Astrocyte of the hippocampus (primary cell): Measurements from ENCODE around the gene PLD4.

Source experiments
- DNase-seq: peaks from one replicate; pipeline ENCODE4 v3.0.0; 2011; ENCODE audit warnings: low read depth, low spot score

Gene PLD4

GRCh38 chr14:104956290-104956890 lies 31.7 kb downstream of the PLD4 start:
- no peak for DNase-seq

DNA sequence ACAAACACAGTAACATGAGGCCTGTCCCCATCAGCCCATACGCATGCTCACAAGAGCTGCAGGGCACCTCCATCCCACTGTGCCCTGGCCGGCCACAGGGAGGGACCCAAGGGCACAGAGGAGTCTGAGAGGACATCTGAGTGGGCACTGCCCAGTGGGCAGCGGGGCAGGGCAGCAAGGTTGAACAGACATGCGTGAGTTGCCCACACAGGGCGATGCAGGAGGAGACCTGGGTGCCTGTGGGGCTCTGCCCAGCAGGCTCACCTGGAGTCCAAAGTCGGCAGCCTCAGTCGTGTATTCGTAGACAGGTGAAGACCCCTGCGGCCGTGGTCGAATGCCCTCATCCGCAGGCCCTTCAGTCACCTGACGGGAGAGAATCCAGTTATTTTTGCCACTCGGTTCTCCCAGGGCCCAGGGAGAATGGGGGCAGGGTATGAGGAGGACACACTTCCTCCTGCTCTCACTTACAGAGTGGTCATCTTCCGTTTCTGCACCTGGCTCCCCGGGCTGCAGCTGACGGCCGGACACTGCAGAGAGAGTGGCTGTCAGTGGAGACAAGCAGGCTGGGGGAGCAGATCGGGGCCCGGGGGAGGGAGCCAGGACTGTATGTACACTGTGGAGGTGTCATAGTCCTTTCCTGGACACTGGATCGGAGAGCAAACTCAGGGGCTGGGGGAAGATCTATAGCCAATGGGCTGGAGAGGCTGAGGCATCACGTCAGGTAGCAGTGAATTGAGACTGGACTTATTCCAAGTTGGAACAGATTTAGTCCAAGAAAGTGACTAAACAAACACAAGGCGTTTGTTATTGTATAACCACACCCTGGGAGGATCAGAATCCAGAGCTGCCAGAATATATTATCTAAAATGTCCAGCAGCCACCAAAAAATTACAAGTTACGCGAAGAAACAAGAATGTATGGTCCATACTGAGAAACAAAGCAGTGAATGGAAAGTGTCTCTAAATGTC lies 32.8 kb downstream of the PLD4 start:
- DNase-seq = no peak

- DNase-seq = no peak
Measured at GRCh38 chr14:104964546-104964945, 39.9 kb downstream of the PLD4 start.

DNA sequence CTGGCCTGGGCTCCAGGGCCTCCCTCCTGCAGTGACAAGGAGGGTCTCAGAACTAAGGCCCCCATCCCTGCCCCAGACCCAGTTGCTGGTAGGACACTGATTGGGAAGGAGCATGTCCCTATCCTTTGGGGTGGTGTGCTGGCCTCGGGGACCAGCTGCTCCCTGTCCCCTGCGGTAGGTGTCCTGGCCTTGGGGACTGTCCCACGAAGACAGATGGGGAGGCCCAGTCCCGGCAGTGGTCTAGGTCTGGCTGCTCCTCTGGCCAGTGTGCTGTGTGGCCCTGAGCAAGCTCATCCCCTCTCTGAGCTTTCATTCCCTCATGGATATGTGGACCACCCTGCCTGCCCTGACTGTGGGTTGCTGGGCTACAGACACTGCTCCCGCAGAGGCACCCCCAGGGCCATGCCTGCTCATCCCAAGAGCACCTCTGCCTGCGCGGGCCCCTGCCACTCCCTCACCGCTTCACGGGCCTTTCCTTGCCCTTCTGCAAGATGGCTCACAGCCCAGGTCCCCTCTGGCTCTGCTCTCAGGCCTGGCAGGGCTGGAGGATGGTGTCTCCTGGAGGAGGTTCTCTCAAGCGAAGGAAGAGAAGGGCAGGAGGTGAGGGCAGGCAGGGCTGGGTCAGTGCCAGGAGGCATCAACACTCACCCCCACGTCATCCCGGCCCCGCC lies 41.0 kb downstream of the PLD4 start:
- no peak for DNase-seq

- no peak for DNase-seq
Measured at GRCh38 chr14:104966261-104966865, 41.7 kb downstream of the PLD4 start.

GRCh38 chr14:104966981-104967385 lies 42.3 kb downstream of the PLD4 start:
- DNase-seq = no peak

GRCh38 chr14:104967386-104968152 lies 42.9 kb downstream of the PLD4 start:
- DNase-seq = peak; percentile 76

DNA sequence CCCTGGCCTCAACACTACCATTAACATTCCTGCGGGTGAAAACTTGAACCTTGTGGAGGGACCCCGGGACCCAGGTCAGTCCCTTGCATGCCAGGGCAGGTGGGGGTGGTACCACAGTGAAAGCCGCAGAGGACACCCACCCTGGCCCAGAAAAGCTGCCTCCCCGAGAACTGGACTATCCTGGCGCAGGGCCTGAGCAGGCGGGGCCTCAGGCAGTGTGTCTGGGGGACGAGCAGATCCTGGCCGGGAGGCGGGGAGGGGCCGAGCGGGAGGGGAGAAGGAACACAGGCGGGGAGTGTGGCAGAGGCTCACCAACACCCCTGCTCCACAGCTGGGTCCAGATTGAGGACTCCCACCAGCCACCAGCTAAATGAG lies 43.5 kb downstream of the PLD4 start:
- DNase-seq = peak; percentile 73

- peak; percentile 32 for DNase-seq
Measured at GRCh38 chr14:104968541-104969401, 44.1 kb downstream of the PLD4 start.

- no peak for DNase-seq
Measured at GRCh38 chr14:104969741-104970230, 45.1 kb downstream of the PLD4 start.

DNA sequence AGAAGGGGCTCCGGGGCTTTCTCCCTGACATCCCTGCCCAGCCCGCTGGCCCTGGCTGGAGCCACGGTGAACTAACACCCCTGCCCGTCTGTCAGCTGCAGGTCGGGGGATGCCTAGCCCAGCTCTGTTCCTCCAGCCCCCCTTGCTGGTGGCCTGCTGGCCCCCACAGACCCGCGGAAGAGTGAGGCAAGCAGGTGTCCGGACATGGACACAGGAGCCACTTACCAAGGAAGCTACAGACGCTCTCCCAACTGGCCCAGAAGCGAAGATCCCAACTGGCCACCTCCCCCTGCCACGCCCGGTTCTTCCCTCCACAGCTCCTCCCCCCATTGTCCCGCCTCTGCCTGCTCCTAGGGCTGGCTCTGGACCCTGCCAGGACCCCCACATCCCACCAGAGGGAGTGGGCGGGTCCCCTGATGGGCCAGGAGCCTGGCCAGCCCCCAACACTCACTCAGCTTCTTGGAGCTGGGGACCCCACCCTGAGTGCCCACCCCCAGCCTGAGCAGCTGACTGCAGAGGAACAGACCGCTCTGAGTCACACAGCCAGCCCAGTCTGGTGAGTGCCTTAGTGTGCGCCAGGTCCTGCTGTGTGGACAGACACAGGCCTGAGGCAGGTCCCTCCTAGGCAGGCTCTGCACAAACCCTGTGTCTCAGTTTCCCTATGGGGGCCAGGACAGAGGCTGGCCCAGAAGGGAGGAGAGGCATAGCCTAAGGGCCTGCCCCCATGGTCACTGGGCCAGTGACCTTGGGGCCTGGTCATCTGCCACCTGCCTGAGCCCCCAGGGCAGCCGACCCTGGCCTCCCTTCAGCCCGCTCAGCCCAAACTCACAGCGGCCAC lies 45.8 kb downstream of the PLD4 start:
- peak; percentile 94 for DNase-seq

- DNase-seq = no peak
Measured at GRCh38 chr14:104971447-104972240, 47.0 kb downstream of the PLD4 start.

- DNase-seq = peak; percentile 79
Measured at GRCh38 chr14:104972301-104973134, 47.8 kb downstream of the PLD4 start.

DNA sequence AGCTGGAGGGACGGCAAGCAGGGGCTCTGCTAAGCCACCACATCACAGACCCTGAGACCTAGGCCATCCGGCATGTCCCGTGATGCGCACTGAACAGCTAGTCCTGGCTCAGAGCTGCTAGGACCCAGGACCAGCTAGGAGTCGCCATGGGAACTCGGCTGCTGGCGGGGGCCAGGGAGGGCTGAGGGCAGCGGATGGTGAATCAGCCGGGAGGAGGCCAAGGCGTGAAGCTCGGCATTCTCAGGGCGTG lies 48.4 kb downstream of the PLD4 start:
- DNase-seq = peak; percentile 99

- DNase-seq = no peak
Measured at GRCh38 chr14:104973385-104974145, 48.9 kb downstream of the PLD4 start.

DNA sequence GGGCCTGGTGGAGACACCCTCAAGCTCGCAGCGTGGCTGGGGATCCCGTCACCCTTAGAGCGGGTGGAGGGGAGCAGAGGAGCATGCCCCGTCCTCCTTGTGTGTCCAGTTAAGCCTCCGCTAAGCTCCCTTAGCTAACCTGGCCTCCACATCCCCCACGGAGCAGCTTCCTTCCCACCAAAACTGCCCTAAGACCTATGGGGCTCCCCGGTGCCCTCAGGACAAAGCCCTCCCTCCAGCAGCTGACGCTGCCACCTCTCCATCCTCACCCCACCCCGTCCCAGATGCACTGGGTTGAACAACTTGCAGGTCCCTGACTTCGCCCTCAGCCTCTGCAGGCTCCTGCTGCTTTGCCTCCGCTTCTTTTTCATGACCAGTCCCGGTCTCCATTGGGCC lies 49.5 kb downstream of the PLD4 start:
- DNase-seq = peak; percentile 20
